HG02884 (cell line): Measurements from ENCODE around the gene ANKRD62.

Source experiments
- ATAC-seq: cut with Tn5 transposase; IDR thresholded peaks from one replicate; pipeline ENCODE4 v1.9.1; 2021; ENCODE audit warnings: mild to moderate bottlenecking, moderate library complexity; ENCODE audit not compliant: unreplicated experiment

Gene ANKRD62

GRCh38 chr18:12093520-12094257 lies at the start of gene ANKRD62:
Gene ANKRD62 (plus strand): TSS chr18:12093843. CDS start chr18:12094018, 175 bp downstream.
- ATAC-seq = no peak

GRCh38 chr18:12044591-12044990 lies 49.1 kb upstream of the ANKRD62 start:
- ATAC-seq = no peak

DNA sequence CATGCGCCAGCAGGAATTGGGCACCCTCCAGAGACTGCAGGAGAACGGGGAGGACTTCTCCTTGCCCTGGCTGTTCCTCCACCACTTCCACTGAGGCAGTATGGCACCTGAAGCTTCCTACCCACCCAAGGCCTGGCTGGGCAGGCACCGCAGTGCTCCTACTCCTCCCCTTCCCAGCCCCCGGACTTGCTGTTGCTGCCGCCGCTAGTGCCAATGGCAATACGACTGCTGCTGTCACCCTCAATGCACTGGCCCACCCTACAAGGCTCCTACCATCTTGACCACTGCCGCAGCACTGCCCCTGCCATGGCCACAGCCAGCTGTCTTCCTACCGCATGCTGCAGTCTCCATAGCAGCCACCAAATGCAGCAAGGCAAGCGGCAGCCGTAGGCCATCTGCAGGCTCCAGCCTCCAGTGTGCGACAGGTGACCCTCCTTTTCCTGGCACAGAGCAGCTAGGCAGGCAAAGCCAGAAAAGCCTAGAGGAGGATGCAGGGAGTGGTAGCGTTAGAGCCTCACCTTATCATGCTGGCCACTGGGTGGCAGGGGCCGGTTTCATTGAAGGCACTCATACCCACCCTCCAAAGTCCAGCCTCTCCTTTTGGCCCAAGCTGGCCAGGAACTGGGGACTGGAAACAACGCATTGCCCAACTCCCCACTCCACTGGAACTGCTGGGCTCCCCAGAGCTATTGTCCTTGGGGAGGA lies 47.4 kb upstream of the ANKRD62 start:
- ATAC-seq = no peak

GRCh38 chr18:12046751-12047335 lies 46.8 kb upstream of the ANKRD62 start:
- ATAC-seq = no peak

- no peak for ATAC-seq
These were observed 45.4 kb upstream of the ANKRD62 start for GRCh38 chr18:12048010-12048826.

DNA sequence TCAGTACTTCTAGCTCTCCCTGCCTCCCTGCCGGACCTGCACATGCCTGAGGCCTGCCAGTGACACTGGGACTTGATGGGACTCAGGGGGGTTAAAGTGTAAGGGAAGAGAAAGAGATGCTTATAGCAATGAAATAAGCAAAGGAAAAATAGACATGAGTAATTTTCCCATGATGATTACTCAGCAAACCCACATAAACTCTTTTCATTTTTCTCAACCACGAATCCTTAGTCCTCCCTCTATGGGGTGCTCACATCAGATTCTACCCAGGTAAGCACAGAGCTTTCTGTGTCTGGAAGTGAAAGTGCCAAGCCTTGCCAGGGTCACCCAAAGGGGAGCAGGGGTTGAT lies 44.8 kb upstream of the ANKRD62 start:
- ATAC-seq = no peak

GRCh38 chr18:12049978-12050811 lies 43.4 kb upstream of the ANKRD62 start:
- ATAC-seq = peak; percentile 88

- no peak for ATAC-seq
These were observed 40.8 kb upstream of the ANKRD62 start for GRCh38 chr18:12052866-12053265.

GRCh38 chr18:12053289-12053688 lies 40.4 kb upstream of the ANKRD62 start:
- ATAC-seq = peak; percentile 47

GRCh38 chr18:12056034-12056883 lies 37.4 kb upstream of the ANKRD62 start:
- ATAC-seq = no peak

GRCh38 chr18:12056884-12057402 lies 36.7 kb upstream of the ANKRD62 start:
- no peak for ATAC-seq

GRCh38 chr18:12057419-12058039 lies 36.1 kb upstream of the ANKRD62 start:
- no peak for ATAC-seq

- no peak for ATAC-seq
These were observed 34.1 kb upstream of the ANKRD62 start for GRCh38 chr18:12059334-12060181.

GRCh38 chr18:12060182-12060870 lies 33.3 kb upstream of the ANKRD62 start:
- ATAC-seq = no peak

GRCh38 chr18:12061685-12062084 lies 32.0 kb upstream of the ANKRD62 start:
- no peak for ATAC-seq

DNA sequence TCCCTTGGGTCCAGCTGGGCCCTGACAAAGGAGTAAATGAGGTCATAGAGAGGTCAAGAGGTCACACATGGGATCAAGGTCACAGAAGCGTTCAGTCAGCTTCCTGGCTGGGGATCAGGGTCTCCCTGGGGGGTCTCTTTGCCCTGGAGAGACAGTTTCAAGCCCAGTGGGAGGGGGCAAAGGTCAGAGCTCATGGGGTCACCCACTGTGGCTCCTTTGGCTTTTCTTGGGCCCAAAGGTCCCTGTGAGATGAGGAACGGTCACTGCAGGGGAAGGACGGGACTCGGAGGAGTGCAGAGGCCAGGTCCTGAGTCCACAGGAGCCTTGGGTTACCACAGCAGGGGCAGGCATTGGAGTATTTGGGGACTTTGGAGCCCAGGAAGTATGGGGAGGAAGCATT lies 30.7 kb upstream of the ANKRD62 start:
- no peak for ATAC-seq

- ATAC-seq = no peak
These were observed 29.4 kb upstream of the ANKRD62 start for GRCh38 chr18:12064086-12064763.
